Adipose tissue (tissue), 3 donors: Measurements from ENCODE around the gene CDC25C. TPM values are rescaled to one million over a fixed set of nuclear protein-coding genes. Genes with fewer than 3 reads are reported as not detected.
"Not testable (repeated sequence)": the region's sequence is repeated elsewhere in the genome, so short reads cannot be mapped to it uniquely, and the experiment has no call there.

ENCODE experiments used
- H3K27ac ChIP-seq: one replicate; pipeline ENCODE4 v1.5.1; 2013; ENCODE audit warnings: low read depth, low read length
- WGBS, 3 donors: extraction: QIAGEN DNeasy Blood & Tissue Kit; methylation state at CpG; one replicate each; pipeline ENCODE4 v1.1.7; 2013; 5-methylcytosine and 5-hydroxymethylcytosine counted together
- polyA plus RNA-seq, 3 donors: library from polyadenylated mRNA; stranded (reverse); fragments of 200-250 nt; gene quantifications; one replicate each; pipeline ENCODE4 v1.2.3, GENCODE V29; 2013
- donor health status: healthy with polysubstance abuse.
- donor health status: Bipolar disorder and iron deficiency.
- donor health status: healthy.

CDC25C gene
- polyA plus RNA-seq, 3 donors = 0.03 to 1.2 (median 0.07) TPM

GRCh38 chr5:138303372-138303771, 28.2 kb downstream of the CDC25C start:
- no peak overlapping the region for H3K27ac ChIP-seq
- WGBS, 3 donors = 90 to 91% (median 90%) methylated on average over 6 of the region's 6 CpGs

GRCh38 chr5:138289296-138289695, 42.3 kb downstream of the CDC25C start:
- WGBS, 3 donors = 84 to 90% (median 86%) methylated on average over 3 of the region's 3 CpGs
- no peak overlapping the region for H3K27ac ChIP-seq

GRCh38 chr5:138287246-138287645, 44.4 kb downstream of the CDC25C start:
- H3K27ac ChIP-seq = no peak overlapping the region
- 91 to 100% (median 93%) methylated on average over 1 of the region's 1 CpG for WGBS, 3 donors

GRCh38 chr5:138282920-138283742, 48.5 kb downstream of the CDC25C start:
- 57 to 71% (median 62%) methylated on average over 7 of the region's 7 CpGs for WGBS, 3 donors
- no peak overlapping the region for H3K27ac ChIP-seq

GRCh38 chr5:138280915-138281314, 50.7 kb downstream of the CDC25C start:
- no peak overlapping the region for H3K27ac ChIP-seq

GRCh38 chr5:138276402-138277054, 55.1 kb downstream of the CDC25C start:
- WGBS, 3 donors = 29 to 91% (median 80%) methylated on average over 2 of the region's 2 CpGs
- H3K27ac ChIP-seq = no peak overlapping the region

- 42 to 44% (median 42%) methylated on average over 1 of the region's 1 CpG for WGBS, 3 donors
- no peak overlapping the region for H3K27ac ChIP-seq
Measured at GRCh38 chr5:138275895-138276294, 55.7 kb downstream of the CDC25C start.

GRCh38 chr5:138275379-138275782, 56.2 kb downstream of the CDC25C start:
- no peak overlapping the region for H3K27ac ChIP-seq
- 35 to 47% (median 37%) methylated on average over 3 of the region's 3 CpGs for WGBS, 3 donors

- no peak within 1 kb of the TSS for H3K27ac ChIP-seq
- 2 to 4% (median 2%) methylated on average over 36 to 62 of the region's 62 CpGs for WGBS, 3 donors
Measured at GRCh38 chr5:138274189-138274853, 57.3 kb downstream of the CDC25C start, which contains the start of gene GFRA3. GFRA3 (minus strand) TSS chr5:138274621; CDS start chr5:138274424, 197 bp downstream.

GRCh38 chr5:138273834-138274188, 57.8 kb downstream of the CDC25C start:
- no peak overlapping the region for H3K27ac ChIP-seq
- WGBS, 3 donors = 63 to 74% (median 66%) methylated on average over 6 of the region's 6 CpGs

- H3K27ac ChIP-seq = no peak overlapping the region
- 96 to 98% (median 96%) methylated on average over 4 of the region's 4 CpGs for WGBS, 3 donors
Measured at GRCh38 chr5:138272681-138273080, 58.9 kb downstream of the CDC25C start.

- WGBS, 3 donors = 75 to 83% (median 81%) methylated on average over 5 of the region's 5 CpGs
- no peak overlapping the region for H3K27ac ChIP-seq
Measured at GRCh38 chr5:138271281-138271680, 60.3 kb downstream of the CDC25C start.

- H3K27ac ChIP-seq = no peak overlapping the region
- 94 to 96% (median 96%) methylated on average over 8 of the region's 8 CpGs for WGBS, 3 donors
Measured at GRCh38 chr5:138264183-138264582, 67.4 kb downstream of the CDC25C start.

- 80 to 85% (median 84%) methylated on average over 3 of the region's 3 CpGs for WGBS, 3 donors
Measured at GRCh38 chr5:138263581-138263980, 68.0 kb downstream of the CDC25C start.

GRCh38 chr5:138258704-138259292, 72.8 kb downstream of the CDC25C start:
- WGBS, 3 donors = 63 to 82% (median 66%) methylated on average over 4 of the region's 4 CpGs
- no peak overlapping the region for H3K27ac ChIP-seq

More at GRCh38 chr5:138263581-138263980, 68.0 kb downstream of the CDC25C start:
- H3K27ac ChIP-seq = no peak overlapping the region

GRCh38 chr5:138257583-138257982, 74.0 kb downstream of the CDC25C start:
- 69 to 77% (median 76%) methylated on average over 26 to 29 of the region's 29 CpGs for WGBS, 3 donors
- H3K27ac ChIP-seq = no peak overlapping the region

GRCh38 chr5:138252944-138253343, 78.7 kb downstream of the CDC25C start:
- no peak overlapping the region for H3K27ac ChIP-seq
- 88 to 90% (median 88%) methylated on average over 3 of the region's 3 CpGs for WGBS, 3 donors

GRCh38 chr5:138247800-138248199, 83.8 kb downstream of the CDC25C start:
- H3K27ac ChIP-seq = not testable (repeated sequence)
- WGBS, 3 donors = 63 to 98% (median 93%) methylated on average over 2 of the region's 2 CpGs

- 89 to 92% (median 91%) methylated on average over 4 of the region's 4 CpGs for WGBS, 3 donors
- no peak overlapping the region for H3K27ac ChIP-seq
Measured at GRCh38 chr5:138246822-138247221, 84.8 kb downstream of the CDC25C start.
